Muscle layer of colon (tissue), 2 donors: Measurements from ENCODE around the gene ST3GAL4.
"Not testable (repeated sequence)": the region's sequence is repeated elsewhere in the genome, so short reads cannot be mapped to it uniquely, and the experiment has no call there.

Source experiments
- H3K27ac ChIP-seq: one replicate; pipeline ENCODE4 v1.7.0; 2013; ENCODE audit warnings: low read depth, mild to moderate bottlenecking, low read length, moderate library complexity
- H3K27me3 ChIP-seq, 2 donors: one replicate each; pipeline ENCODE4 v1.7.0; 2013; ENCODE audit warnings: low read length in 2 of 2, mild to moderate bottlenecking in 2 of 2; ENCODE audit not compliant: insufficient read depth in 2 of 2, control insufficient read depth in 1 of 2
- H3K36me3 ChIP-seq: one replicate; pipeline ENCODE4 v1.7.0; 2013; ENCODE audit warnings: mild to moderate bottlenecking, low read length; ENCODE audit not compliant: insufficient read depth
- H3K4me1 ChIP-seq: one replicate; pipeline ENCODE4 v1.7.0; 2013; ENCODE audit warnings: mild to moderate bottlenecking, low read length; ENCODE audit not compliant: insufficient read depth
- H3K4me3 ChIP-seq, 2 donors: one replicate each; pipeline ENCODE4 v1.7.0; 2013; ENCODE audit warnings: low read length in 2 of 2, low read depth in 1 of 2, mild to moderate bottlenecking in 1 of 2, moderate library complexity in 1 of 2
- H3K9ac ChIP-seq: one replicate; pipeline ENCODE4 v1.7.0; 2013; ENCODE audit warnings: low read length
- H3K9me3 ChIP-seq: one replicate; pipeline ENCODE4 v1.7.0; 2013; ENCODE audit warnings: mild to moderate bottlenecking, low read length
- donor health status: abdominal sarcoma.
- donor health status: Adenocarcinoma of cecum.

ST3GAL4 gene

DNA sequence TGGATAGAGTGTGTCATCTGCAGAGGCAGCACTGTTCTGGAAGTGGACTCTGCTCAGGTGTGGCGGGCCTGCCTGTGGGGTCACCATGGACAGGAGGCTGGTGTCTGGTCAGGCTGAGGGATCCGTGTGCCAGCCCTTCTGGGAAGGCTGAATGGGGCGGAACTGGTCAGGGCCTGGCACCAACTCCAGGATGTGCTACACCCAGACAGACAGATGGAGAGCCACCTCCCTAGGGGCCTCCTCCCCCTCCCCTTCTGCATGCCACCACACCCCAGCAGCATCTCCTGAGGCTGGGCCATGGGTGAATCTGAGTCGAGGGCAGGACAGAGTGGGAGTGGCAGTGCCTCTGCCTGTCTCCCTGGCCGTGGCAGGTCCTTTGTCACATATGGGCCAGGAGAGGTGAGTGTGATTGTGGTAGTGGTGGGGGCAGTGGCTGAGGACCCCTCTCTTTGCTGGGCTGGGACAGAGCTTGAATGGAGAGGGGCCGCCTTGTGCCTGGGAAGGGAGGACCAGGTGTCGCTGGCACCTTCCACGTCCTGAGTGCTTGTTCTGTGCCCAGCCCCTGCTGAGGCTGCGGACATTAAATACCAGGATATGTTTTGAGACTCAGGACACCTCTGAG, 29.1 kb downstream of the ST3GAL4 start:
- no peak overlapping the region for H3K9ac ChIP-seq
- no peaks in the 10 kb centered on the region for H3K36me3 ChIP-seq
- no peaks in the 10 kb centered on the region for H3K27me3 ChIP-seq
- no peak overlapping the region for H3K27ac ChIP-seq
- no peak overlapping the region for H3K4me3 ChIP-seq
- H3K4me1 ChIP-seq: peaks cover 4% of the 10 kb centered on the region
- no peaks in the 10 kb centered on the region for H3K9me3 ChIP-seq

DNA sequence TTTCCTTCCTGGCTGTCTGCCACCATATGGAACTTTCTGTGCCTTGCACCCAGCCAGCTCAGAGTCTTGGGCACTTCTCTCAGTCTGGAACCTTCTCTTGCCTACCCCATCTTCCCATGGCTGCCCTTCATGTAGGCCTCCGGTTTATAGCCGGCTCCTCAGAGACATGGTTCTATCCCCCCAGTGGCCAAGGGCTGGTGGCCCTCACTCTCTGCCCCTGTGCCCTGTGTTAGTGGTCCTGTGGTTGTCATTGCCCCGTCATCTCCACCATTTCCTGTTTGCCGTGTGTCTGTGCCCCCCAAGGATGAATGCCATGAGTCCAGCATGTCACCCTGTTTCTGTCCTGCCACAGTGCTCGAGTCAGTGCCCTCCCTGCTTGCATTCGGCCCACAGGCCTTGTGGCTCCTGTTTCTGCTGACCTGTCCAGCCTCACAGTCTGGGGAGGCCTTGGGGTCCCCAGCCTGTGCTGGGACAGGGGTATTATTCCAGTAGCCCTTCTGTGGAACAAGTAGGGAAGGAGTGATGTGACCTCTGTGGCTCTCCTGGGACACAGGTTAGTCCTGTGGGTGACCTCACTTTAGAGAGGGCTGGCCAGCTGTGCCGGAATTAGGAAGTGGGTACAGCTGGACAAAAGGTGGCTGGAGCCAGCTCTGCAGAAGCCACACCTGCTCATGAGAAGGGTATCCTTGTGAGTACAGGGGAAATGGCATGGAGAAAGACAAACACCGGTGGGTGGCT, 30.7 kb downstream of the ST3GAL4 start:
- H3K4me1 ChIP-seq: peaks cover 7% of the 10 kb centered on the region
- no peak overlapping the region for H3K4me3 ChIP-seq
- H3K27ac ChIP-seq: no peak overlapping the region

GRCh38 chr11:126386729-126387071, 31.2 kb downstream of the ST3GAL4 start:
- not testable (repeated sequence) for H3K27ac ChIP-seq, H3K36me3 ChIP-seq, H3K27me3 ChIP-seq, H3K9me3 ChIP-seq, H3K4me3 ChIP-seq, H3K9ac ChIP-seq
- peaks cover 12% of the 10 kb centered on the region for H3K4me1 ChIP-seq

More for the DNA sequence above, 30.7 kb downstream of the ST3GAL4 start:
- Histone ChIP-seq H3K9me3 (no peaks in the 10 kb centered on the region), H3K36me3 (no peaks in the 10 kb centered on the region), H3K27me3 (no peaks in the 10 kb centered on the region), H3K9ac (no peak overlapping the region)

- H3K36me3 ChIP-seq: no peaks in the 10 kb centered on the region
- H3K9ac ChIP-seq: no peak overlapping the region
- H3K27me3 ChIP-seq: no peaks in the 10 kb centered on the region
- H3K4me3 ChIP-seq: no peak overlapping the region
- H3K27ac ChIP-seq: no peak overlapping the region
- H3K9me3 ChIP-seq: no peaks in the 10 kb centered on the region
- H3K4me1 ChIP-seq: peaks cover 24% of the 10 kb centered on the region
Measured at GRCh38 chr11:126387857-126388256, 32.4 kb downstream of the ST3GAL4 start.

GRCh38 chr11:126390272-126390867, 34.9 kb downstream of the ST3GAL4 start:
- no peak overlapping the region for H3K27ac ChIP-seq
- peaks cover 24% of the 10 kb centered on the region for H3K4me1 ChIP-seq
- no peaks in the 10 kb centered on the region for H3K36me3 ChIP-seq
- H3K4me3 ChIP-seq: no peak overlapping the region
- no peaks in the 10 kb centered on the region for H3K27me3 ChIP-seq
- no peaks in the 10 kb centered on the region for H3K9me3 ChIP-seq
- no peak overlapping the region for H3K9ac ChIP-seq

DNA sequence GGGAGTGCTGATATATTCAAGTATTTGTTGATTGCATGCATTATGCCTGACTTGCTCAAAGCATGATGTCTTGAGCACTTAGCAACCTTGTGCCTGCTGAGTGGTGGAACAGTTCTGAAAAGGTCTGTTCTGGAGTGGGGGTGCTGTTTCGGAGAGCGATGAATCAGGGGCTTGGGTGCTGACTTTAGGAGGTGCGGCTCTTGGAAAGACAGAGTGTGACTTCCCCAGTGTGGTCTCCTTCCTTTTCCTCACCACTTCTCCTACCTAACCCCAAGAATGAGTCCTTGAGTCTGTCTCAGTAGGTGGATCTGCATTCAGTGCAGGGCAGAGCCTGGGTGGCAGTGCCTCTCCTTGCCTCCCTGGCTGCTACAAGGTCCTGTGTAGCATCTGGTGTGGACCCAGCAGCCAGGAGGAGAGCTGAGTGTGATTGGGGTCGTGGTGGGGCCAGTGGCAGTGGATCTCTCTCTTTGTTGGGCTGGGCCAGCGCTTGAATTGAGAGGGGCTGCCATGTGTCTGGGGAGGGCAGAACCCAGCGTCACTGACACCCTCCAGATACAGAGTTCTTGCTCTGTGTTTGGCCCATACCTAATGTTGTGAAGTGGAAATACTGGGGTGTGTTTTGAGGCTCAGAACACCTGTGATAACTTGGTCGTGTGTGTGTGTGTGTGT, 35.9 kb downstream of the ST3GAL4 start:
- H3K36me3 ChIP-seq: no peaks in the 10 kb centered on the region
- H3K9me3 ChIP-seq: no peaks in the 10 kb centered on the region
- no peak overlapping the region for H3K4me3 ChIP-seq
- H3K4me1 ChIP-seq: peaks cover 24% of the 10 kb centered on the region
- H3K27ac ChIP-seq: no peak overlapping the region
- no peaks in the 10 kb centered on the region for H3K27me3 ChIP-seq
- H3K9ac ChIP-seq: no peak overlapping the region

DNA sequence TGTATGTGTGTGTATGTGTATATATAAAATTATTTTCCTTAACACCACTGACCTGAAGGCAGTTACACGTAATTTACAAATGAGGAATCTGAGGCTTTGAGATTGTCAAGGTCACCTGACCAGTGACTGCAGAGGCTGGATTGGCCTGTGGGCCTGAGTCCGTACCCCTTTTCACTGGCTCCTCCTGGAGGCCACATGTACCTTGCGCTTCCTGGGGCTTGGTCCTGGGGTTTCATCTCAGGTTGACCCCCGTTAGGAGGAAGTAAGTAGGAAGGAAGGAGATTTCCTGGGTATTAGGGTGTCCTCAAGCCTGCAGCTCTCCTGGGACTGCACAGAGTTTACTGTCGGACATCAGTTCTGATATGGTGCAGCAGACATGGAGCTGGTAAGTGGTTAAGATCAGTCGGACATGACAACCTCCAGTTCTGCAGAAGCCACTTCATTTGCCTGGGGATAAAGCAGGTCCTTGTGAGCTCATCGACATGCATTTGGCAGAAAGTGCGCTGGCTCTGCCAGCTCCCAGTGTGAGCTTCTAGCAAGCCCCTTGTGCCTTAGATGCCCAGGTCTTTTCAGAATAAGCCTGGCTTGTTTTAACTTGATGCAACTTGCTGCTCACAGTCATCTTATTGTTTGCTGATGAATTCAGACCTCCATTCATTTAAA, 36.6 kb downstream of the ST3GAL4 start:
- H3K27ac ChIP-seq: no peak overlapping the region
- no peak overlapping the region for H3K4me3 ChIP-seq
- H3K36me3 ChIP-seq: no peaks in the 10 kb centered on the region
- H3K4me1 ChIP-seq: peaks cover 19% of the 10 kb centered on the region
- H3K9me3 ChIP-seq: no peaks in the 10 kb centered on the region
- no peaks in the 10 kb centered on the region for H3K27me3 ChIP-seq
- H3K9ac ChIP-seq: no peak overlapping the region

GRCh38 chr11:126392633-126393013, 37.1 kb downstream of the ST3GAL4 start:
- H3K27ac ChIP-seq: no peak overlapping the region
- H3K9ac ChIP-seq: no peak overlapping the region
- no peak overlapping the region for H3K4me3 ChIP-seq
- no peaks in the 10 kb centered on the region for H3K36me3 ChIP-seq
- H3K27me3 ChIP-seq: no peaks in the 10 kb centered on the region
- H3K4me1 ChIP-seq: peaks cover 19% of the 10 kb centered on the region
- H3K9me3 ChIP-seq: no peaks in the 10 kb centered on the region

DNA sequence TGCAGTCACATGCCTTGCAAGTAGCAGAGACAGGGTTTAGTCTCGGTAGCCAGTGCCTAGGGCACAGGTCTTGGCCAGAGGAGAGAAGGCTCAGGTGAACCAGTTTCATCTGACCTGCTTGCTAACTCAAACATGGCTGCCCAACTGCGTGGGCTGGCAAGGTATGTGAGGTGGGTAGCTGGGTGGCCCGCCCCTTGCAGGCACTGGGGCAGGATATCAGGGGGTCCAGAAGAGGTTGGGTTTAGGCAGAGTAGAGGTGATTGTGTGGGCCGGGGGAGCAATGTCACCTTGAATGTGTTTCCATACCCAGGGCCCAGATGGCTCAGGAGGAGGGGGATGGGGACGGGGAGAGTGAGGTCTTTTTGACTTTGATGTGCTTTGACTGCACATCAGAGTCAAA, 37.7 kb downstream of the ST3GAL4 start:
- no peaks in the 10 kb centered on the region for H3K9me3 ChIP-seq
- H3K4me1 ChIP-seq: peaks cover 19% of the 10 kb centered on the region
- no peaks in the 10 kb centered on the region for H3K27me3 ChIP-seq
- H3K4me3 ChIP-seq: no peak overlapping the region
- no peak overlapping the region for H3K27ac ChIP-seq
- no peaks in the 10 kb centered on the region for H3K36me3 ChIP-seq
- no peak overlapping the region for H3K9ac ChIP-seq

DNA sequence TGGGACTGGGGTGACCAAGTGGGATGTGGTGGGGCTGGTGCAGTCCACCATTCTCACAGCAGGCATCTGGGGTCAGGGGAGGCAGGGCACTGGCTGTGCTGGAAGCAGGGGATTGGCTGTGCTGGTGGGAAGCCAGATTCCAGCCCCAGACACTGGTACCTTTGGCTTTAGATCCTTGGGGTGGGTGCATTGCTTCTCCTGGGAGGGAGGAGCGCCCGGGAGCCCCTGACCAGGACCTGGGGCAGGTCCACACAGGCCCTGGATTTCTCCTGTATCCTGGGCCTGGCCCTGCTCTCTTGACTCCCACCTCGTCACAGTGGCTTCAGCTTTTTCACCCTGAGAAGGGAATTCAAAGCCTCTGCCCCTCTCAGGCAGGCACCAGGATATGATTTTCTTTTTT, 38.5 kb downstream of the ST3GAL4 start:
- H3K4me3 ChIP-seq: no peak overlapping the region
- no peak overlapping the region for H3K9ac ChIP-seq
- H3K27ac ChIP-seq: no peak overlapping the region
- H3K4me1 ChIP-seq: peaks cover 19% of the 10 kb centered on the region
- no peaks in the 10 kb centered on the region for H3K27me3 ChIP-seq
- no peaks in the 10 kb centered on the region for H3K36me3 ChIP-seq
- no peaks in the 10 kb centered on the region for H3K9me3 ChIP-seq

- not testable (repeated sequence) for H3K36me3 ChIP-seq, H3K9me3 ChIP-seq, H3K27ac ChIP-seq, H3K9ac ChIP-seq, H3K27me3 ChIP-seq, H3K4me3 ChIP-seq
- H3K4me1 ChIP-seq: peaks cover 19% of the 10 kb centered on the region
Measured at GRCh38 chr11:126394634-126395072, 39.2 kb downstream of the ST3GAL4 start.
